ENCODE results near the gene IP6K1. TPM values are rescaled to one million over a fixed set of nuclear protein-coding genes. Genes with fewer than 3 reads are reported as not detected.

Gene IP6K1
- total and polyA plus RNA-seq, 7 donors, result 13.8 to 37.1 (median 29.1) TPM

DNA sequence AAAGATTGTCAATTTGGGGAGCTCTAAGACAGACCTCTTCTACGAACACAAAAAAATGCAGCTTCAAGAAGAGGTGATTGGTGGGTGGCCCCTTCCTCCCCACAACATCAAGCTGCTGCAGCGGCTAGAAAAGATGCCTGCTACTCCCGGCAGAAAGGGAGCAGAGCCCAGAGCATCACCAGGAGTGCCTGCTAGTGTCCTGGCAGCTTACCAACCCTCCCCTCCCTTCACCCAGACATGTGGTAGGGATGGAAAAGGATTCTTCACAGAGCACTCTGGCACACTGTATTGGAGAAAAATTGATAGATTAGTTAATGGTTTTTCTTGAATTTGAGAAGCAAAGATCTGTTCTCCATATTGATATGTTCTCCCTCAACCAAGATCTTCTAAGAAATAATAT lies 10.8 kb downstream of the IP6K1 start:
- H3K36me3 ChIP-seq, result peaks cover 0 to 13% (median 3%) of the 10 kb centered on the region in 4 donors
- peak overlapping the region in 3 of 4 donors; percentile 1 to 67 (median 59) for H3K27ac ChIP-seq
- WGBS, 2 donors, result 75 to 80% methylated on average over 3 of the region's 3 CpGs
- intact Hi-C loops (cut with DNase I), result no loop called here
- TF ChIP-seq POLR2AphosphoS5 (IDR thresholded peaks at IDR 0.05) (no peak), EP300 (IDR thresholded peaks at IDR 0.05) (no peak), POLR2A (IDR thresholded peaks at IDR 0.05) (no peak)
- TF ChIP-seq, protein P1, sequence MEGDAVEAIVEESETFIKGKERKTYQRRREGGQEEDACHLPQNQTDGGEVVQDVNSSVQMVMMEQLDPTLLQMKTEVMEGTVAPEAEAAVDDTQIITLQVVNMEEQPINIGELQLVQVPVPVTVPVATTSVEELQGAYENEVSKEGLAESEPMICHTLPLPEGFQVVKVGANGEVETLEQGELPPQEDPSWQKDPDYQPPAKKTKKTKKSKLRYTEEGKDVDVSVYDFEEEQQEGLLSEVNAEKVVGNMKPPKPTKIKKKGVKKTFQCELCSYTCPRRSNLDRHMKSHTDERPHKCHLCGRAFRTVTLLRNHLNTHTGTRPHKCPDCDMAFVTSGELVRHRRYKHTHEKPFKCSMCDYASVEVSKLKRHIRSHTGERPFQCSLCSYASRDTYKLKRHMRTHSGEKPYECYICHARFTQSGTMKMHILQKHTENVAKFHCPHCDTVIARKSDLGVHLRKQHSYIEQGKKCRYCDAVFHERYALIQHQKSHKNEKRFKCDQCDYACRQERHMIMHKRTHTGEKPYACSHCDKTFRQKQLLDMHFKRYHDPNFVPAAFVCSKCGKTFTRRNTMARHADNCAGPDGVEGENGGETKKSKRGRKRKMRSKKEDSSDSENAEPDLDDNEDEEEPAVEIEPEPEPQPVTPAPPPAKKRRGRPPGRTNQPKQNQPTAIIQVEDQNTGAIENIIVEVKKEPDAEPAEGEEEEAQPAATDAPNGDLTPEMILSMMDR (IDR thresholded peaks at IDR 0.05), result no peak
- H3K4me1 ChIP-seq, result peaks cover 0 to 33% (median 18%) of the 10 kb centered on the region in 4 donors
- DNase-seq, result peak; percentile 77
- no peak overlapping the region for H3K4me3 ChIP-seq
- H3K9me3 ChIP-seq, result no peaks in the 10 kb centered on the region
- no peaks in the 10 kb centered on the region for H3K27me3 ChIP-seq

DNA sequence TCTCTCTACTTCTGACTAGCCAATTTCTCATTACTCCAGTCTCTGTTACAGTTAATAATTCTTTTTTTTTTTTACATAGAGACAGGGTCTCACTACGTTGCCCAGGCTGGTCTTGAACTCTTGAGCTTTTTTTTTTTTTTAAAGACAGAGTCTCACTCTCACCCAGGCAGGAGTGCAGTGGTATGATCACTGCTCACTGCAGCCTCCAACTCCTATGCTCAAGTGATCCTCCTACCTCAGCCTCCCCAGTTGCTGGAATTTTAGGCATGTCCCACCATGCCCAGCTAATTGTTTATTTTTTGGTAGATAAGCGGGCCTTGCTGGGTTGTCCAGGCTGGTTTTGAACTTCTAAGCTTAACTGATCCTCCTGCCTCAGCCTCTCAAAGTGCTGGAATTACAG lies 13.6 kb downstream of the IP6K1 start:
- Histone ChIP-seq H3K9me3 (no peaks in the 10 kb centered on the region), H3K36me3 (peaks cover 0 to 18% (median 8%) of the 10 kb centered on the region in 4 donors), H3K27me3 (no peaks in the 10 kb centered on the region), H3K27ac (no peak overlapping the region), H3K4me1 (peaks cover 0 to 23% (median 15%) of the 10 kb centered on the region in 4 donors), H3K4me3 (no peak overlapping the region)
- TF ChIP-seq POLR2AphosphoS5 (IDR thresholded peaks at IDR 0.05) (no peak), EP300 (IDR thresholded peaks at IDR 0.05) (no peak)
- TF ChIP-seq, protein P1 (IDR thresholded peaks at IDR 0.05), result no peak
- no peak for DNase-seq
- 97 to 100% methylated on average over 2 of the region's 2 CpGs for WGBS, 2 donors
- intact Hi-C loops (cut with DNase I), result no loop called here

DNA sequence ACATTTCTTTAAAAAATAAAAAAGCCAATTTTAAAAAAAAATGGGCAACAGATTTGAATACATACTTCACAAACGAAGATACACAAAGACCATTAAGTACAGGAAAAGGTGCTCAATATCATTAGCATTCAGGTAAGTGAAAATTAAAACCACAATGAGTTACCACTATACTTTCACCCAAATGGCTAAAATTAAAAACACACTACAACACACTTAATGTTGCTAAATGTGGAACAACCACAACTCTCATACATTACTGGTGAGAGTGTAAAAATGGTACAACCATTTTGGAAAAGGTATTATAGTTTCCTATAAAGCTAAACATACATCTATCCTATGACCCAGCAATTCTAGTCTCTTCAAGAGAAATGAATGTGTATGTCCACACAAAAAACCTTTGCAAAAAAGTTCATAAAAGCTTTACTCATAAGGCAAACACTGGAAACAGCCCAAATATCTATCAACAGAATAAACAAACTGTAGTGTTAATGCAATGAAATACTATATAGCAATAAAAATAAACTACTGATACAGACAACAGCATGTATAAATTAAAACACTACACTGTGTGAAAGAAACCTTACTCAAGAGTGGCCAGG lies 14.9 kb downstream of the IP6K1 start:
- intact Hi-C loops (cut with DNase I), result no loop called here
- 79 to 82% methylated on average over 1 of the region's 1 CpG for WGBS, 2 donors
- TF ChIP-seq, protein P1 (IDR thresholded peaks at IDR 0.05), result no peak
- TF ChIP-seq POLR2A (IDR thresholded peaks at IDR 0.05), result no peak
- no peak for TF ChIP-seq EP300 (IDR thresholded peaks at IDR 0.05)
- TF ChIP-seq POLR2AphosphoS5 (IDR thresholded peaks at IDR 0.05), result no peak
- peaks cover 0 to 23% (median 15%) of the 10 kb centered on the region in 4 donors for H3K4me1 ChIP-seq
- H3K27ac ChIP-seq, result no peak overlapping the region
- no peaks in the 10 kb centered on the region for H3K27me3 ChIP-seq
- no peak for DNase-seq
- peaks cover 0 to 10% (median 3%) of the 10 kb centered on the region in 4 donors for H3K36me3 ChIP-seq
- no peak overlapping the region for H3K4me3 ChIP-seq
- no peaks in the 10 kb centered on the region for H3K9me3 ChIP-seq

DNA sequence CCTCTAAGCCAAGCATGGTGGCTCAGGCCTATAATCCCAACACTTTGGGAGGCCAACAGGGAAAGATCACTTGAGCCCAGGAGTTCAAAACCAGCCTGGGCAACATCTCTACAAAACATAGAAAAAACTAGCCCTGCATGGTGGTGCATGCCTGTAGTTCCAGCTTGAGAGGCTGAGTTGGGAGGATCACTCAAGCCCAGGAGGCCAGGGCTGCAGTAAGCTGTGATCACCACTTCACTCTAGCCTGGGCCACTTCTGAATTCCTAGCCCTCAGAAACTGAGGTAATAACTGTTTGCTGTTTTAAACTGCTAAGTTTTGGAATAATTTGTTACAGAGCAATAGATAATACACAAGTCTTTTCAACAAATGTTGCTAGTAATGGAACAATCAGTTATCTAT lies 16.4 kb downstream of the IP6K1 start:
- peaks cover 0 to 13% (median 9%) of the 10 kb centered on the region in 4 donors for H3K4me1 ChIP-seq
- TF ChIP-seq POLR2AphosphoS5 (IDR thresholded peaks at IDR 0.05), result no peak
- TF ChIP-seq, protein P1 (IDR thresholded peaks at IDR 0.05), result no peak
- TF ChIP-seq POLR2A (IDR thresholded peaks at IDR 0.05), result no peak
- no peak for TF ChIP-seq EP300 (IDR thresholded peaks at IDR 0.05)
- no peaks in the 10 kb centered on the region for H3K27me3 ChIP-seq

More for the DNA sequence above, 16.4 kb downstream of the IP6K1 start:
- Histone ChIP-seq H3K36me3 (peaks cover 0 to 10% (median 3%) of the 10 kb centered on the region in 4 donors), H3K27ac (no peak overlapping the region), H3K4me3 (no peak overlapping the region), H3K9me3 (no peaks in the 10 kb centered on the region)
- intact Hi-C loops (cut with DNase I), result no loop called here
- DNase-seq, result no peak

Data from sigmoid colon (tissue), 7 donors.